ENCODE measurements around the gene CNIH3. TPM values are rescaled to one million over a fixed set of nuclear protein-coding genes. Genes with fewer than 3 reads are reported as not detected.
"Not testable (repeated sequence)": the region's sequence is repeated elsewhere in the genome, so short reads cannot be mapped to it uniquely, and the experiment has no call there.

Gene CNIH3
- total RNA-seq, 1 experiment from 2014 or later, result 1.8 TPM

DNA sequence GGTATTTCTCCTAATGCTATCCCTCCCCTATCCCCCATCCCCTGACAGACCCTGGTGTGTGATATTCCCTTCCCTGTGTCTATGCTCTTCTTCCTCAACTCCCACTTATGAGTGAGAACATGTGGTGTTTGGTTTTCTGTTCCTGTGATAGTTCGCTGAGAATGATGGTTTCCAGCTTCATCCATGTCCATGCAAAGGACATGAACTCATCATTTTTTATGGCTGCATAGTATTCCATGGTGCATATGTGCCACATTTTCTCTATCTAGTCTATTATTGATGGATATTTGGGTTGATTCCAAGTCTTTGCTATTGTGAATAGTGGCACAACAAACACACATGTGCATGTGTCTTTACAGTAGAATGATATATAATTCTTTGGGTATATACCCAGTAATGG lies 49.6 kb upstream of the CNIH3 start:
- H3K9me2 ChIP-seq (ENCODE audit: insufficient read depth); H3K79me2 ChIP-seq (ENCODE audit: insufficient read depth, low read length); H4K20me1 ChIP-seq (ENCODE audit: insufficient read depth); DNase-seq (ENCODE audit: low read depth, low spot score); RAD21 ChIA-PET (ENCODE audit: low non-redundant PET in 1 of 2, low total read pairs in 2 of 2, uncharacterized antibody in 2 of 2, unreplicated experiment in 2 of 2); H3K36me3 ChIP-seq (ENCODE audit: control insufficient read depth in 1 of 2, insufficient read depth in 2 of 2, low read length in 2 of 2); intact Hi-C loops (cut with micrococcal nuclease); H3K4me2 ChIP-seq (ENCODE audit: low read length); H3K4me3 ChIP-seq (replicated peaks in 1 of 2; ENCODE audit: low read depth in 1 of 2, low read length in 2 of 2); BruUV-seq (replicated peaks); ATAC-seq; H3K27me3 ChIP-seq (ENCODE audit: insufficient read depth, low read length); H3K9me3 ChIP-seq (ENCODE audit: control insufficient read depth in 1 of 2, insufficient read depth in 1 of 2, low read depth in 1 of 2, low read length in 2 of 2); H3K27ac ChIP-seq (ENCODE audit: low read depth, low read length); H3K9ac ChIP-seq (ENCODE audit: low read length); CTCF ChIA-PET; H2AFZ ChIP-seq (ENCODE audit: low read depth, low read length, poor library complexity, severe bottlenecking); POLR2A ChIA-PET: not testable (repeated sequence)
- peaks cover 0 to 19% of the 10 kb centered on the region in 2 experiments; a peak in 2 of 4 replicates for H3K4me1 ChIP-seq (ENCODE audit: control insufficient read depth in 1 of 2, insufficient read depth in 2 of 2, low read length in 2 of 2)

DNA sequence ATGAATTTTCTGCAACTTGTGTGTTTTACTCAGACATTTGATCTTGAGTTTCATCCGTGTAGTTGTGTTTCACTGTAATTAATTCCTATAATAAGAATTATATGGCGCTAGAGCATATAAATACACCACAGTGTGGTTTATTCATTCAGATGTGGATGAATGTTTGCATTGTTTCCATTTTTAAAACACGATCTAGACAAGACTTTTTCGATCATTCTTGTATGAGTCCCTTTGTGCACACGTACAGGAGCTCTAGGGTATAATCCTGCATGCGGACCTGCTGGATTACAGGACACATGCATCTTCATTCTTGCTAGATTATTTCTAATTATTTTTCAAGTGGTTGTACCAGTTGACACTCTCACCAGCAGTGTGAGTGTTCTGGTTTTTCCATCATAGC lies 46.8 kb upstream of the CNIH3 start:
- no TSS peak for BruUV-seq (replicated peaks)
- no peak for TF ChIP-seq SP1 (IDR thresholded peaks at IDR 0.05; ENCODE audit: low read depth)
- TF ChIP-seq POLR2A (IDR thresholded peaks at IDR 0.05; ENCODE audit: borderline replicate concordance, extremely low read depth, insufficient read depth, insufficient read length), result no peak
- no peak for TF ChIP-seq EZH2phosphoT487 (IDR thresholded peaks at IDR 0.05; ENCODE audit: borderline replicate concordance)
- TF ChIP-seq YY1 (IDR thresholded peaks at IDR 0.05; ENCODE audit: extremely low read depth, insufficient replicate concordance, low read depth, low read length), result no peak
- TF ChIP-seq FOSL1 (IDR thresholded peaks at IDR 0.05; ENCODE audit: low read depth), result no peak
- no peak for TF ChIP-seq SRF (IDR thresholded peaks at IDR 0.05; ENCODE audit: low read depth)
- no peak for TF ChIP-seq ELF1 (IDR thresholded peaks at IDR 0.05; ENCODE audit: borderline replicate concordance, low read depth)
- TF ChIP-seq, protein P1, sequence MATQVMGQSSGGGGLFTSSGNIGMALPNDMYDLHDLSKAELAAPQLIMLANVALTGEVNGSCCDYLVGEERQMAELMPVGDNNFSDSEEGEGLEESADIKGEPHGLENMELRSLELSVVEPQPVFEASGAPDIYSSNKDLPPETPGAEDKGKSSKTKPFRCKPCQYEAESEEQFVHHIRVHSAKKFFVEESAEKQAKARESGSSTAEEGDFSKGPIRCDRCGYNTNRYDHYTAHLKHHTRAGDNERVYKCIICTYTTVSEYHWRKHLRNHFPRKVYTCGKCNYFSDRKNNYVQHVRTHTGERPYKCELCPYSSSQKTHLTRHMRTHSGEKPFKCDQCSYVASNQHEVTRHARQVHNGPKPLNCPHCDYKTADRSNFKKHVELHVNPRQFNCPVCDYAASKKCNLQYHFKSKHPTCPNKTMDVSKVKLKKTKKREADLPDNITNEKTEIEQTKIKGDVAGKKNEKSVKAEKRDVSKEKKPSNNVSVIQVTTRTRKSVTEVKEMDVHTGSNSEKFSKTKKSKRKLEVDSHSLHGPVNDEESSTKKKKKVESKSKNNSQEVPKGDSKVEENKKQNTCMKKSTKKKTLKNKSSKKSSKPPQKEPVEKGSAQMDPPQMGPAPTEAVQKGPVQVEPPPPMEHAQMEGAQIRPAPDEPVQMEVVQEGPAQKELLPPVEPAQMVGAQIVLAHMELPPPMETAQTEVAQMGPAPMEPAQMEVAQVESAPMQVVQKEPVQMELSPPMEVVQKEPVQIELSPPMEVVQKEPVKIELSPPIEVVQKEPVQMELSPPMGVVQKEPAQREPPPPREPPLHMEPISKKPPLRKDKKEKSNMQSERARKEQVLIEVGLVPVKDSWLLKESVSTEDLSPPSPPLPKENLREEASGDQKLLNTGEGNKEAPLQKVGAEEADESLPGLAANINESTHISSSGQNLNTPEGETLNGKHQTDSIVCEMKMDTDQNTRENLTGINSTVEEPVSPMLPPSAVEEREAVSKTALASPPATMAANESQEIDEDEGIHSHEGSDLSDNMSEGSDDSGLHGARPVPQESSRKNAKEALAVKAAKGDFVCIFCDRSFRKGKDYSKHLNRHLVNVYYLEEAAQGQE (IDR thresholded peaks at IDR 0.05; ENCODE audit: low read depth), result no peak
- no peak for TF ChIP-seq CEBPB (IDR thresholded peaks at IDR 0.05; ENCODE audit: low read depth)
- TF ChIP-seq SIN3A (IDR thresholded peaks at IDR 0.05; ENCODE audit: low read depth), result no peak
- intact Hi-C loops (cut with micrococcal nuclease), result no loop called here
- no peaks in the 10 kb centered on the region for H3K79me2 ChIP-seq (ENCODE audit: insufficient read depth, low read length)
- CTCF ChIA-PET, result no interaction called here
- no peak overlapping the region for H3K9ac ChIP-seq (ENCODE audit: low read length)
- RAD21 ChIA-PET (ENCODE audit: low non-redundant PET in 1 of 2, low total read pairs in 2 of 2, uncharacterized antibody in 2 of 2, unreplicated experiment in 2 of 2), result no interaction called here
- no peak overlapping the region for H3K4me3 ChIP-seq (replicated peaks in 1 of 2; ENCODE audit: low read depth in 1 of 2, low read length in 2 of 2)
- POLR2A ChIA-PET, result no interaction called here
- H3K4me1 ChIP-seq (ENCODE audit: control insufficient read depth in 1 of 2, insufficient read depth in 2 of 2, low read length in 2 of 2), result peaks cover 0 to 25% of the 10 kb centered on the region in 2 experiments; a peak in 2 of 4 replicates
- DNase-seq (ENCODE audit: low read depth, low spot score), result no peak
- H2AFZ ChIP-seq (ENCODE audit: low read depth, low read length, poor library complexity, severe bottlenecking), result no peak overlapping the region
- no peak for ATAC-seq
- no peaks in the 10 kb centered on the region for H3K36me3 ChIP-seq (ENCODE audit: control insufficient read depth in 1 of 2, insufficient read depth in 2 of 2, low read length in 2 of 2)
- 0 out of 2 replicates have a peak, but pooled peaks cover 4% of the 10 kb centered on the region for H3K9me2 ChIP-seq (ENCODE audit: insufficient read depth)
- no peak overlapping the region for H3K27ac ChIP-seq (ENCODE audit: low read depth, low read length)
- H3K4me2 ChIP-seq (ENCODE audit: low read length), result no peak overlapping the region
- no peaks in the 10 kb centered on the region for H3K27me3 ChIP-seq (ENCODE audit: insufficient read depth, low read length)
- H3K9me3 ChIP-seq (ENCODE audit: control insufficient read depth in 1 of 2, insufficient read depth in 1 of 2, low read depth in 1 of 2, low read length in 2 of 2), result no peaks in the 10 kb centered on the region
- H4K20me1 ChIP-seq (ENCODE audit: insufficient read depth), result no peaks in the 10 kb centered on the region

DNA sequence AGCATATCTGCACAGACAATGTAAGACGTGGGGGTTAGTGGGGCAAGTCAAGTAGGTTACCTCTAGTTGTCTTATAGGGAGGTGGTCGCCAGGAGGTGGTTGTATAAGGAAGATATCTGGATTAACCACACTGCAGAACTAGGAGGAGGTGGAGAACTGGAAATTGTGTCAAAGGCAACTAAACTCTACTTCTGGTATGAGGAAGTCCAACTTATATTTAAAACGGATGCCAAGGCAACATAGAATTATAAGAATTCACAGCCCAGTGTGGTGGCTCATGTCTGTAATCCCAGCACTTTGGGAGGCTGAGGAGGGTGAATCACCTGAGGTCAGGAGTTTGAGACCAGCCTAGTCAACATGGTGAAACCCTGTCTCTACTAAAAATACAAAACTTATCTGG lies 44.1 kb upstream of the CNIH3 start:
- DNase-seq (ENCODE audit: low read depth, low spot score); H3K27ac ChIP-seq (ENCODE audit: low read depth, low read length); H3K79me2 ChIP-seq (ENCODE audit: insufficient read depth, low read length); H3K9ac ChIP-seq (ENCODE audit: low read length); BruUV-seq (replicated peaks); RAD21 ChIA-PET (ENCODE audit: low non-redundant PET in 1 of 2, low total read pairs in 2 of 2, uncharacterized antibody in 2 of 2, unreplicated experiment in 2 of 2); H4K20me1 ChIP-seq (ENCODE audit: insufficient read depth); ATAC-seq; H3K36me3 ChIP-seq (ENCODE audit: control insufficient read depth in 1 of 2, insufficient read depth in 2 of 2, low read length in 2 of 2); H3K27me3 ChIP-seq (ENCODE audit: insufficient read depth, low read length); CTCF ChIA-PET; H3K4me3 ChIP-seq (replicated peaks in 1 of 2; ENCODE audit: low read depth in 1 of 2, low read length in 2 of 2); H3K4me1 ChIP-seq (ENCODE audit: control insufficient read depth in 1 of 2, insufficient read depth in 2 of 2, low read length in 2 of 2); H3K9me2 ChIP-seq (ENCODE audit: insufficient read depth); H2AFZ ChIP-seq (ENCODE audit: low read depth, low read length, poor library complexity, severe bottlenecking); H3K9me3 ChIP-seq (ENCODE audit: control insufficient read depth in 1 of 2, insufficient read depth in 1 of 2, low read depth in 1 of 2, low read length in 2 of 2); POLR2A ChIA-PET; intact Hi-C loops (cut with micrococcal nuclease): not testable (repeated sequence)
- peak overlapping the region; percentile 21; the same call in 1 of the 2 replicates for H3K4me2 ChIP-seq (ENCODE audit: low read length)

Measured in HCT116 (cell line).